GM10248 (cell line): ENCODE data around the gene NOTCH3.

ENCODE experiments used
- CTCF ChIA-PET: fragments of 300-600 bp; sonication (Branson Sonifier 250); formaldehyde crosslinking; extraction: SDS; loops from one replicate; lab custom pipeline; 2021; ENCODE audit warnings: antibody characterized with exemption; lab: Yijun Ruan, JAX
- POLR2A ChIA-PET: fragments of 350-650 bp; sonication (Branson Sonifier 250); formaldehyde crosslinking; extraction: SDS; loops from one replicate; lab custom pipeline; 2020; ENCODE audit warnings: antibody characterized with exemption; lab: Yijun Ruan, JAX
- DNase-seq: peaks from one replicate; pipeline ENCODE4 v3.0.0; 2012; ENCODE audit errors: extremely low spot score
- CTCF ChIP-seq: IDR thresholded peaks from 2 replicates; pipeline ENCODE4 v1.5.1; 2012; ENCODE audit warnings: mild to moderate bottlenecking, low read depth; ENCODE audit errors: extremely low read depth, missing control alignments, control extremely low read depth

NOTCH3 gene

GRCh38 chr19:15170345-15170744, 30.4 kb downstream of the NOTCH3 start:
- CTCF ChIA-PET = interaction anchor here (1.4 to 1.7 kb wide), 2 partner anchors 9 to 78 kb away, joined by 4 to 5 read pairs; no protein-coding TSS in a partner anchor
- POLR2A ChIA-PET = no interaction called here

GRCh38 chr19:15169541-15170285, 31.1 kb downstream of the NOTCH3 start:
- CTCF ChIA-PET = interaction anchor here (0.9 to 1.4 kb wide), 3 partner anchors 8 to 382 kb away, joined by 3 to 5 read pairs (median 4); no protein-coding TSS in a partner anchor
- TF ChIP-seq CTCF = no peak
- no peak for DNase-seq
- POLR2A ChIA-PET = no interaction called here

More at GRCh38 chr19:15170345-15170744, 30.4 kb downstream of the NOTCH3 start:
- no peak for DNase-seq
- TF ChIP-seq CTCF = no peak

GRCh38 chr19:15166700-15167099, 34.1 kb downstream of the NOTCH3 start:
- TF ChIP-seq CTCF = no peak
- DNase-seq = no peak
- POLR2A ChIA-PET = no interaction called here
- CTCF ChIA-PET = interaction anchor here (1.5 to 1.6 kb wide), 2 partner anchors 75 to 394 kb away, joined by 3 read pairs; no protein-coding TSS in a partner anchor

GRCh38 chr19:15161028-15161984, 39.5 kb downstream of the NOTCH3 start:
- CTCF ChIA-PET = interaction anchor here (0.7 to 3.7 kb wide), 13 partner anchors 8 to 394 kb away, joined by 3 to 13 read pairs (median 4); a partner anchor contains a TSS
- TF ChIP-seq CTCF = peak; percentile 68
- peak; percentile 70 for DNase-seq
- POLR2A ChIA-PET = no interaction called here

GRCh38 chr19:15159251-15159650, 41.5 kb downstream of the NOTCH3 start:
- TF ChIP-seq CTCF = no peak
- ChIA-PET CTCF (interaction anchor here (0.7 to 3.7 kb wide), 8 partner anchors 8 to 398 kb away, joined by 3 to 10 read pairs (median 6); no protein-coding TSS in a partner anchor), POLR2A (no interaction called here)
- no peak for DNase-seq

- CTCF ChIA-PET = interaction anchor here (1.7 kb wide), 1 partner anchor 399 kb away, joined by 4 read pairs; no protein-coding TSS in a partner anchor
- DNase-seq = no peak
- POLR2A ChIA-PET = no interaction called here
- no peak for TF ChIP-seq CTCF
Measured at GRCh38 chr19:15156391-15156790, 44.4 kb downstream of the NOTCH3 start.
